Measurements from ENCODE around the gene ENKD1.

- TF ChIP-seq CTCF (IDR thresholded peaks at IDR 0.05) (no peak), POLR2A (IDR thresholded peaks at IDR 0.05) (no peak)
These were observed 14.7 kb downstream of the ENKD1 start for GRCh38 chr16:67651847-67652246.

Data from lower leg skin (tissue), 3 donors.